Measurements from ENCODE around the gene MREG. TPM values are rescaled to one million over a fixed set of nuclear protein-coding genes. Genes with fewer than 3 reads are reported as not detected.

Gene MREG
- total and polyA plus RNA-seq, 10 of the 15 experiments (the other 5 are each of a cell fraction or from before 2014, with no cell fraction given) = 6.9 to 45.0 (median 28.5) TPM

DNA sequence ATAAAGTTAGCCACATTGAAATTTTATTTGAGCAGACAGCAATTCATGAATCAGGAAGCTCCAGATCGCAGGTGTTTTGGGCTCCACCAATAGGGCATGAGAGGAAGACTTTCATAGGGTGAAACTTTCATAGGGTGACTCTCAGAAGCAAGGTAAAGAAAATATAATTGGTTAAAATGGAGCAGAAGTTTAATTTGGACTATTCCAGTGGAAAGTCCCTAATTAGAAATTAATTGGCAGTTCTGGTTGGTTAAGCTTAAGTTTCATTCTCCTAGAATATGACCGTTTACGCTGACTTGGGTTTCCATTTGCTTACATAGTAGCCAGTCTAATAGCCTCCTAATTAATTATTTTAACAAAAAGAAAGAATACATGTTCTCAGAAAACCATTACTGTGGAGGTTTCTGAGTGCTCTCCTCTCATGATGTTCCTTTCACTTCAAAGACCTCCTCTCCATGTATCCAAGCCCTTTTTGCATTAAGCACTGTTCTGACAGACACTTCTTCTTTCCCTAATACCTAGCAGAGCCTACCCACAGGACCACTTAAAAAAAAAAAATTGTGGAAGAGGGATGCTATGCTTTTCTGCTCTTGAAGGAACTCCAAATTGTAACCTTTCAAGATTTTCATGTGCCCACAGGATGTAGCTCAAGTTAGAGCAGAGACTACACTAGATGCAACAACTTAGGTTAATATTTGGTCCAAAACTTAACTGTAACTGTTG lies 99.1 kb downstream of the MREG start (continued):
- TF ChIP-seq ZBTB4 (CRISPR knock-in tag; IDR thresholded peaks at IDR 0.05) (no peak), WRNIP1 (IDR thresholded peaks at IDR 0.05; ENCODE audit: borderline replicate concordance, low read depth, low read length) (no peak), BMI1 (IDR thresholded peaks at IDR 0.05; ENCODE audit: borderline replicate concordance) (peak; percentile 44; the same call in 1 of the 2 replicates), TCF12 (IDR thresholded peaks at IDR 0.05; ENCODE audit: low read depth, low read length) (no peak), TARDBP (IDR thresholded peaks at IDR 0.05; ENCODE audit: borderline replicate concordance) (no peak)

DNA sequence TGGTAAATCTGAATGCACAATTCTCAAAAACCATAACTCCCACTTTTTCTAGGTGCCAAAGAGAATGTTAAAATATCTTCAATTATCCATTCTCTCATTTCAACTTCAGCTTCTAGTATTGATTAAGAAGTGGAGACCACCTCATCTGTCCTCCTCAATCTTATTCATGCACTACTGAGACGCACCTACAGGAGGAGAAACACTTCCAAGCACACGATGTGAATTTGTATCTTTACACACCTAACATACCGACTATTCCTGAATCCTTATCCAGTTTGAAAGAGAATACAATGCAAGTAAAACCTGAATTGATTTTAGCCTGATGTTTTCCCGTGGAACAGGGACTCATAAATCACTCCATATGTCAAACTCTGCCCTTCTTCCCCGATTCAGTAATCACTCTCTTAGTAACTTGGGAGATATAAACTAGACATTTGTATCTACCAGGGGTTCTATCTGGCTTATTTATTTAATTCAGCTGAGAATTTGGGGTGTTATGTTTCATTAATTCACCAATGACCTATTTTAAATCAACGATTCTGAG lies 101.0 kb downstream of the MREG start:
- SMC1A ChIA-PET (ENCODE audit: uncharacterized antibody, unreplicated experiment) = interaction anchor here (0.8 to 15.1 kb wide), 22 partner anchors 10 to 548 kb away, joined by 3 to 185 read pairs (median 10); no protein-coding TSS in a partner anchor

More for the DNA sequence above, 101.0 kb downstream of the MREG start:
- Histone ChIP-seq H3K36me3 (ENCODE audit: control insufficient read depth in 2 of 2, insufficient read depth in 2 of 2, low read length in 1 of 2) (no peaks in the 10 kb centered on the region), H3K79me2 (ENCODE audit: control insufficient read depth, insufficient read depth, low read length) (no peaks in the 10 kb centered on the region), H3K27me3 (replicated peaks in 1 of 2; ENCODE audit: control insufficient read depth in 2 of 2, insufficient read depth in 2 of 2, low read length in 1 of 2) (no peaks in the 10 kb centered on the region), H3K4me1 (ENCODE audit: control insufficient read depth, insufficient read depth, low read length) (peaks cover 10% of the 10 kb centered on the region; the same call in 1 of the 2 replicates), H3K9me3 (replicated peaks; ENCODE audit: control insufficient read depth, insufficient read depth, low read length) (peaks cover under 1% of the 10 kb centered on the region; the same call in 2 of the 3 replicates), H3K27ac (ENCODE audit: control insufficient read depth, insufficient read depth) (no peak overlapping the region), H2AFZ (ENCODE audit: control insufficient read depth, low read depth, low read length) (no peak overlapping the region), H3K4me3 (no peak overlapping the region), H3K4me2 (ENCODE audit: control insufficient read depth, insufficient read depth) (no peak overlapping the region), H3K9ac (ENCODE audit: control insufficient read depth, insufficient read depth, low read length) (no peak overlapping the region), H4K20me1 (ENCODE audit: control insufficient read depth, insufficient read depth) (no peaks in the 10 kb centered on the region)
- ATAC-seq (no peak), FAIRE-seq (no peak), DNase-seq (ENCODE audit: low read depth, low spot score) (no peak)
- 78% methylated on average over 6 of the region's 6 CpGs for WGBS (ENCODE audit: insufficient coverage, insufficient replicate concordance, low lambda C conversion rate, missing lambda C conversion rate)
- no TSS peak for BruUV-seq (replicated peaks)
- in situ Hi-C loops (cut with MboI) = loop anchor here (25.0 kb wide), 1 partner anchor 450 kb away; no protein-coding TSS in a partner anchor
- ChIA-PET CTCF (interaction anchor here (1.0 to 4.8 kb wide), 8 partner anchors 10 to 458 kb away, joined by 3 to 16 read pairs (median 5); no protein-coding TSS in a partner anchor), RAD21 (ENCODE audit: unreplicated experiment) (interaction anchor here (0.6 to 3.8 kb wide), 13 partner anchors 11 to 457 kb away, joined by 3 to 76 read pairs (median 11); no protein-coding TSS in a partner anchor), POLR2A (interaction anchor here (0.9 to 1.6 kb wide), 3 partner anchors 9 to 67 kb away, joined by 3 to 4 read pairs (median 3); no protein-coding TSS in a partner anchor)
- TF ChIP-seq ZNF24 (IDR thresholded peaks at IDR 0.05) = 0 out of 2 replicates have a peak, but pooled peaks have one; percentile 8
- no peak for TF ChIP-seq RFX5 (IDR thresholded peaks at IDR 0.05; ENCODE audit: low read depth, low read length)
- no peak for TF ChIP-seq POU2F2 (IDR thresholded peaks at IDR 0.05; ENCODE audit: borderline replicate concordance, low read depth, low read length)
- TF ChIP-seq BACH1 (IDR thresholded peaks at IDR 0.05; ENCODE audit: borderline replicate concordance) = no peak
- TF ChIP-seq USF2 (IDR thresholded peaks at IDR 0.05; ENCODE audit: borderline replicate concordance, low read depth, low read length) = no peak
- no peak for TF ChIP-seq ZNF592 (IDR thresholded peaks at IDR 0.05)
- no peak for TF ChIP-seq ZZZ3 (IDR thresholded peaks at IDR 0.05; ENCODE audit: control insufficient read depth, insufficient read length, low read depth)
- intact Hi-C loops (cut with micrococcal nuclease; ENCODE audit: unreplicated experiment) = no loop called here
